ENCODE measurements around the gene RBPMS2.
"Not testable (repeated sequence)": the region's sequence is repeated elsewhere in the genome, so short reads cannot be mapped to it uniquely, and the experiment has no call there.

The RBPMS2 gene

GRCh38 chr15:64806509-64806908, 31.1 kb upstream of the RBPMS2 start:
- no peak overlapping the region for H2AFZ ChIP-seq (ENCODE audit: low read depth, low read length)
- no peaks in the 10 kb centered on the region for H3K27me3 ChIP-seq (ENCODE audit: insufficient read depth, low read length, poor library complexity)
- H3K9me3 ChIP-seq (ENCODE audit: insufficient read depth, low read length, severe bottlenecking): no peaks in the 10 kb centered on the region
- H3K36me3 ChIP-seq (ENCODE audit: insufficient read depth, low read length): no peaks in the 10 kb centered on the region
- TF ChIP-seq CTCF (IDR thresholded peaks at IDR 0.05; ENCODE audit: borderline replicate concordance, extremely low read depth, low read length, poor library complexity, severe bottlenecking) (no peak), EZH2 (IDR thresholded peaks at IDR 0.05; ENCODE audit: borderline replicate concordance, low read depth, low read length, severe bottlenecking) (no peak)
- no peak overlapping the region for H3K4me3 ChIP-seq (ENCODE audit: low read depth in 1 of 2, low read length in 2 of 2)
- no peaks in the 10 kb centered on the region for H3K79me2 ChIP-seq (ENCODE audit: insufficient read depth, low read length)
- no peak overlapping the region for H3K4me2 ChIP-seq (ENCODE audit: insufficient read depth, low read length)
- no peak overlapping the region for H3K9ac ChIP-seq (ENCODE audit: low read depth, low read length)
- ATAC-seq (ENCODE audit: insufficient read depth, low read depth) (no peak), DNase-seq (no peak)
- no peaks in the 10 kb centered on the region for H3K4me1 ChIP-seq (ENCODE audit: insufficient read depth, low read length)
- no peak overlapping the region for H3K27ac ChIP-seq (ENCODE audit: low read length)
- H4K20me1 ChIP-seq (ENCODE audit: insufficient read depth, low read length): no peaks in the 10 kb centered on the region

GRCh38 chr15:64804619-64805018, 29.2 kb upstream of the RBPMS2 start:
- Histone ChIP-seq H3K36me3 (ENCODE audit: insufficient read depth, low read length) (no peaks in the 10 kb centered on the region), H3K9ac (ENCODE audit: low read depth, low read length) (no peak overlapping the region), H3K4me1 (ENCODE audit: insufficient read depth, low read length) (no peaks in the 10 kb centered on the region), H3K27ac (ENCODE audit: low read length) (no peak overlapping the region), H3K79me2 (ENCODE audit: insufficient read depth, low read length) (no peaks in the 10 kb centered on the region), H3K9me3 (ENCODE audit: insufficient read depth, low read length, severe bottlenecking) (no peaks in the 10 kb centered on the region), H3K4me2 (ENCODE audit: insufficient read depth, low read length) (no peak overlapping the region), H4K20me1 (ENCODE audit: insufficient read depth, low read length) (no peaks in the 10 kb centered on the region), H3K27me3 (ENCODE audit: insufficient read depth, low read length, poor library complexity) (no peaks in the 10 kb centered on the region), H3K4me3 (ENCODE audit: low read depth in 1 of 2, low read length in 2 of 2) (no peak overlapping the region), H2AFZ (ENCODE audit: low read depth, low read length) (no peak overlapping the region)
- ATAC-seq (ENCODE audit: insufficient read depth, low read depth) (no peak), DNase-seq (no peak)
- no peak for TF ChIP-seq EZH2 (IDR thresholded peaks at IDR 0.05; ENCODE audit: borderline replicate concordance, low read depth, low read length, severe bottlenecking)
- no peak for TF ChIP-seq CTCF (IDR thresholded peaks at IDR 0.05; ENCODE audit: borderline replicate concordance, extremely low read depth, low read length, poor library complexity, severe bottlenecking)

- Histone ChIP-seq H3K27ac (ENCODE audit: low read length) (no peak overlapping the region), H3K4me1 (ENCODE audit: insufficient read depth, low read length) (no peaks in the 10 kb centered on the region), H3K9me3 (ENCODE audit: insufficient read depth, low read length, severe bottlenecking) (no peaks in the 10 kb centered on the region), H3K36me3 (ENCODE audit: insufficient read depth, low read length) (no peaks in the 10 kb centered on the region), H3K9ac (ENCODE audit: low read depth, low read length) (no peak overlapping the region), H4K20me1 (ENCODE audit: insufficient read depth, low read length) (no peaks in the 10 kb centered on the region), H2AFZ (ENCODE audit: low read depth, low read length) (no peak overlapping the region), H3K79me2 (ENCODE audit: insufficient read depth, low read length) (no peaks in the 10 kb centered on the region), H3K4me2 (ENCODE audit: insufficient read depth, low read length) (no peak overlapping the region), H3K4me3 (ENCODE audit: low read depth in 1 of 2, low read length in 2 of 2) (no peak overlapping the region), H3K27me3 (ENCODE audit: insufficient read depth, low read length, poor library complexity) (no peaks in the 10 kb centered on the region)
- no peak for DNase-seq
- TF ChIP-seq CTCF (IDR thresholded peaks at IDR 0.05; ENCODE audit: borderline replicate concordance, extremely low read depth, low read length, poor library complexity, severe bottlenecking) (no peak), EZH2 (IDR thresholded peaks at IDR 0.05; ENCODE audit: borderline replicate concordance, low read depth, low read length, severe bottlenecking) (no peak)
- no peak for ATAC-seq (ENCODE audit: insufficient read depth, low read depth)
These were observed 28.1 kb upstream of the RBPMS2 start for GRCh38 chr15:64803526-64803925.

- H3K4me2 ChIP-seq (ENCODE audit: insufficient read depth, low read length): no peak overlapping the region
- H2AFZ ChIP-seq (ENCODE audit: low read depth, low read length): no peak overlapping the region
- no peak overlapping the region for H3K4me3 ChIP-seq (ENCODE audit: low read depth in 1 of 2, low read length in 2 of 2)
- no peaks in the 10 kb centered on the region for H3K27me3 ChIP-seq (ENCODE audit: insufficient read depth, low read length, poor library complexity)
- H3K4me1 ChIP-seq (ENCODE audit: insufficient read depth, low read length): no peaks in the 10 kb centered on the region
- DNase-seq (no peak), ATAC-seq (ENCODE audit: insufficient read depth, low read depth) (no peak)
- no peaks in the 10 kb centered on the region for H3K36me3 ChIP-seq (ENCODE audit: insufficient read depth, low read length)
- H3K9ac ChIP-seq (ENCODE audit: low read depth, low read length): no peak overlapping the region
- no peaks in the 10 kb centered on the region for H3K79me2 ChIP-seq (ENCODE audit: insufficient read depth, low read length)
- no peaks in the 10 kb centered on the region for H4K20me1 ChIP-seq (ENCODE audit: insufficient read depth, low read length)
- H3K27ac ChIP-seq (ENCODE audit: low read length): no peak overlapping the region
- TF ChIP-seq EZH2 (IDR thresholded peaks at IDR 0.05; ENCODE audit: borderline replicate concordance, low read depth, low read length, severe bottlenecking) (no peak), CTCF (IDR thresholded peaks at IDR 0.05; ENCODE audit: borderline replicate concordance, extremely low read depth, low read length, poor library complexity, severe bottlenecking) (no peak)
- H3K9me3 ChIP-seq (ENCODE audit: insufficient read depth, low read length, severe bottlenecking): no peaks in the 10 kb centered on the region
These were observed 25.1 kb upstream of the RBPMS2 start for GRCh38 chr15:64800476-64800875.

- not testable (repeated sequence) for H2AFZ ChIP-seq (ENCODE audit: low read depth, low read length); DNase-seq; ATAC-seq (ENCODE audit: insufficient read depth, low read depth); H4K20me1 ChIP-seq (ENCODE audit: insufficient read depth, low read length); H3K79me2 ChIP-seq (ENCODE audit: insufficient read depth, low read length); H3K27me3 ChIP-seq (ENCODE audit: insufficient read depth, low read length, poor library complexity); H3K27ac ChIP-seq (ENCODE audit: low read length); H3K9ac ChIP-seq (ENCODE audit: low read depth, low read length); H3K4me2 ChIP-seq (ENCODE audit: insufficient read depth, low read length); H3K4me3 ChIP-seq (ENCODE audit: low read depth in 1 of 2, low read length in 2 of 2); H3K9me3 ChIP-seq (ENCODE audit: insufficient read depth, low read length, severe bottlenecking); H3K4me1 ChIP-seq (ENCODE audit: insufficient read depth, low read length); H3K36me3 ChIP-seq (ENCODE audit: insufficient read depth, low read length)
These were observed 23.5 kb upstream of the RBPMS2 start for GRCh38 chr15:64798905-64799304.

Measured in DND-41 (cell line).